Right lobe of liver (tissue), 6 donors: Measurements from ENCODE around the gene VCL. TPM values are rescaled to one million over a fixed set of nuclear protein-coding genes. Genes with fewer than 3 reads are reported as not detected.

Source experiments
- ATAC-seq, 4 donors: fragments of 200-7000 bp; cut with Tn5 transposase; one replicate each; pipeline ENCODE4 v1.9.1; 2020; ENCODE audit warnings: mild to moderate bottlenecking in 4 of 4, moderate library complexity in 4 of 4
- DNase-seq, 3 donors: peaks; one replicate each; pipeline ENCODE4 v3.0.0-alpha.2; 2020
- H3K27ac ChIP-seq, 3 donors: fragments of 200-600 bp; one replicate each; pipeline ENCODE4 v1.8.0; 2022
- H3K27me3 ChIP-seq, 2 donors: fragments of 200-600 bp; one replicate each; pipeline ENCODE4 v1.8.0; 2022
- H3K36me3 ChIP-seq, 4 donors: fragments of 200-600 bp; sonication (generic) in 1 of 4; one replicate each; pipeline versions ENCODE4 v1.5.1 to v1.8.0; 2017 to 2022; ENCODE audit warnings: control low read depth in 1 of 4
- H3K4me1 ChIP-seq, 4 donors: fragments of 200-600 bp; sonication (generic) in 1 of 4; one replicate each; pipeline versions ENCODE4 v1.5.1 to v1.8.0; 2017 to 2022; ENCODE audit warnings: control low read depth in 1 of 4
- H3K4me3 ChIP-seq, 3 donors: fragments of 200-600 bp; one replicate each; pipeline ENCODE4 v1.8.0; 2022
- H3K9me3 ChIP-seq, 4 donors: fragments of 200-600 bp; sonication (generic) in 1 of 4; one replicate each; pipeline versions ENCODE4 v1.5.1 to v1.8.0; 2017 to 2022; ENCODE audit warnings: control low read depth in 1 of 4
- CTCF ChIP-seq, 4 donors: fragments of 200-600 bp in 3 of 4; fragments of 450-650 bp in 1 of 4; IDR thresholded peaks; one replicate each; pipeline versions ENCODE4 v1.5.1 to v1.8.0; 2016 to 2022; ENCODE audit warnings: antibody characterized with exemption in 4 of 4, mild to moderate bottlenecking in 2 of 4
- POLR2A ChIP-seq: fragments of 450-650 bp; IDR thresholded peaks from one replicate; pipeline ENCODE4 v1.6.1; 2017; ENCODE audit warnings: antibody characterized with exemption, mild to moderate bottlenecking
- WGBS: methylation state at CpG from one replicate; pipeline ENCODE4 v1.1.6; 2018; ENCODE audit warnings: low coverage, low lambda C conversion rate; ENCODE audit not compliant: insufficient coverage; ENCODE audit errors: missing lambda C conversion rate; 5-methylcytosine and 5-hydroxymethylcytosine counted together
- intact Hi-C, 2 donors: fragments of 100-400 bp; cut with DNase I; formaldehyde crosslinking; loops; one replicate each; pipeline versions ENCODE4 v1.11.2 to v1.14.1; 2022
- total RNA-seq, 6 experiments: library from RNA; depleted of rRNA in 2 of 6; stranded (reverse); fragments of >200 nt in 2 of 6; fragmentation: NEBNext Ultra II Directional in 3 of 6; extraction: Animal tissue kit (Norgen Biotek cat#: 25700) in 3 of 6; gene quantifications; one replicate each; pipeline versions ENCODE4 v1.1.0 to v1.2.4, GENCODE V29; 2016 to 2023
- donor health status: DM: no; HTN: yes; CAD: no.
- donor health status: DM: no; HTN: no; CAD: no.
- donor health status: DM: no; HTN: no; CAD: no.
- donor health status: DM: no; HTN: yes; CAD: no.
- donor health status: DM: no; HTN: yes; CAD: no.

The VCL gene
- total RNA-seq, 6 experiments from 2014 or later = 13.2 to 58.9 (median 27.5) TPM

DNA sequence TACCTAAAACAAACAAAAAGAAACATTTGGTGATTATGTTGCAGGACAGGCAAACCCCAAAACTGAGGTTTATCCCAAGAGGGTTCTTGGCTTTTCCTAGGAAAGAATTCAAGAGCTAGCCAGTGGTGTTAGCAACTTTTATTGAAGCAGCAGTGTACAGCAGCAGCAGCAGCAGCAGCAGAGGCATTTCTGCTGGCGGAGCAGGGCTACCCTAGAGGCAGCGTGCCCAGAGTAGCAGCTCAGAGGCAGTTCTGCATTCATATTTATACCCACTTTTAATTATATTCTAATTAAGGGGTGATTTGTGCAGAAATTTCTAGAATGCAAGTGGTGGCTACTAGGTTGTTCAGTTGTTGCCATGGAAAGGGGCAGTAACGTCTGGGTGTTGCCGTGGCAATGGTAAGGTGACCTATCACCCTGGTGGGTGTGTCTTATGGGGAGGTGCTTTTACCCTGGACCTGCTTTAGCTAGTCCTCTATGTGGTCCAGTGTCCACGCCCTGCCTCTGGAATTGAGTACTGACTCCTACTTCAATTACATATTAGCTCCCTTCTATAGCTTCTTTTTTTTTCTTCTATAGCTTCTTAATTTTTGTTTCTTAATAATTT lies 53.9 kb downstream of the VCL start:
- 65% methylated on average over 3 of the region's 5 CpGs for WGBS
- peaks cover 0 to 23% (median 3%) of the 10 kb centered on the region in 4 donors for H3K4me1 ChIP-seq
- intact Hi-C loops = no loop called here
- ATAC-seq = peak in 2 of 4 donors; percentile 31 to 34
- H3K27me3 ChIP-seq = no peaks in the 10 kb centered on the region
- no peak overlapping the region for H3K4me3 ChIP-seq
- TF ChIP-seq CTCF (IDR thresholded peaks at IDR 0.05) (no peak), POLR2A (no peak)
- no peak for DNase-seq
- H3K36me3 ChIP-seq = no peaks in the 10 kb centered on the region
- H3K9me3 ChIP-seq = no peaks in the 10 kb centered on the region
- no peak overlapping the region for H3K27ac ChIP-seq

GRCh38 chr10:74052994-74053393 lies 55.1 kb downstream of the VCL start:
- 59% methylated on average over 1 of the region's 1 CpG for WGBS
- no peak for ATAC-seq
- H3K4me1 ChIP-seq = peaks cover 0 to 17% (median 3%) of the 10 kb centered on the region in 4 donors

GRCh38 chr10:74055383-74056049 lies 57.6 kb downstream of the VCL start:
- WGBS = 64% methylated on average over 4 of the region's 4 CpGs
- DNase-seq (no peak), ATAC-seq (no peak)
- H3K9me3 ChIP-seq = no peaks in the 10 kb centered on the region
- no peak for TF ChIP-seq POLR2A
- no peak for TF ChIP-seq CTCF (IDR thresholded peaks at IDR 0.05)
- H3K27me3 ChIP-seq = no peaks in the 10 kb centered on the region
- no peak overlapping the region for H3K4me3 ChIP-seq
- peaks cover 0 to 6% (median 2%) of the 10 kb centered on the region in 4 donors for H3K4me1 ChIP-seq
- H3K27ac ChIP-seq = no peak overlapping the region
- H3K36me3 ChIP-seq = no peaks in the 10 kb centered on the region
- intact Hi-C loops = no loop called here

More at GRCh38 chr10:74052994-74053393, 55.1 kb downstream of the VCL start:
- H3K36me3 ChIP-seq = no peaks in the 10 kb centered on the region
- no peak overlapping the region for H3K4me3 ChIP-seq
- no peaks in the 10 kb centered on the region for H3K9me3 ChIP-seq
- no peak for TF ChIP-seq CTCF (IDR thresholded peaks at IDR 0.05)
- no peak for TF ChIP-seq POLR2A
- DNase-seq = no peak
- no peak overlapping the region for H3K27ac ChIP-seq
- no peaks in the 10 kb centered on the region for H3K27me3 ChIP-seq
- intact Hi-C loops = no loop called here

DNA sequence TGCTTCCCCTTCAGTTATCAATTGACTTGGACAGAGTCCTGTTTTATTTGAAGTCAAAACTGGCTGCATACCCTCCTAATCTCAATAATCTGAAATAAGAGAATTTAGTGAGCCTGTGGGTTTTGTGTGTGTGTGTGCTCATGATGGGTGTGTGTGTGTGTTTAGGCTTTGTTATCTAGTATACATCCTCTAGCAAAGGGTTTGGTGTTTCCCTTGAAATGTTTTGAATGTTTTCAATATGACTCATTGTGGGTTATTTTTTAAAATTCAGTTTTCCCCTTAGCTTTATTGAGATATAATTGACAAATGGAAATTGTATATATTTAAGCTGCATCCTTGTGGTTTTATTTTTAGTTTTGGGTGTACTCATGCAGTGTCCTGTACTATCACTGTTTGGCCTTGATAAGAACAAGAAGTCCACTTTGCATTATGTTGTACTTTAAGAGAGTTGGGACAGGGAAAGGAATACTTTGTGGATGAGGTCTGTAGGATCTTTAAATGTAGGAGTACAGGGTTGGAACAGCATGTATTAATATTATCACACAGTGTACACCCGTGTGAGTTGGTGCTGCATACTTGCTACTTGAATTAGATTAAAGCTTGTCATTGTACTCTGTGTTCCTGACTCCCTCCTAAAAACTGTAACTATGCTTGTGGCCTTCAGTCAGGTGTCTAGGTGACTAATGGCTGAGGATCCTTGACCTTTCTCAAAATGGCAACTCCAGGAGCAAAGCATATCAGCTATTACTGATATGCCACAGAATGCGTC lies 58.3 kb downstream of the VCL start:
- 68% methylated on average over 2 of the region's 2 CpGs for WGBS
- no peaks in the 10 kb centered on the region for H3K27me3 ChIP-seq
- H3K9me3 ChIP-seq = no peaks in the 10 kb centered on the region
- peak in 3 of 4 donors; percentile 8 to 67 (median 35) for ATAC-seq
- no peak for DNase-seq
- no peaks in the 10 kb centered on the region for H3K4me1 ChIP-seq
- H3K36me3 ChIP-seq = no peaks in the 10 kb centered on the region
- H3K4me3 ChIP-seq = no peak overlapping the region
- intact Hi-C loops = no loop called here
- no peak overlapping the region for H3K27ac ChIP-seq
- no peak for TF ChIP-seq CTCF (IDR thresholded peaks at IDR 0.05)
- no peak for TF ChIP-seq POLR2A
